Measurements from ENCODE around the gene DNLZ. TPM values are rescaled to one million over a fixed set of nuclear protein-coding genes. Genes with fewer than 3 reads are reported as not detected.
"Not testable (repeated sequence)": the region's sequence is repeated elsewhere in the genome, so short reads cannot be mapped to it uniquely, and the experiment has no call there.

Gene DNLZ
- total RNA-seq, 1 donor from 2014 or later = 19.9 TPM

GRCh38 chr9:136355616-136356557, 7.7 kb downstream of the DNLZ start:
- no peaks in the 10 kb centered on the region for H3K27me3 Mint-ChIP-seq (ENCODE audit: low read depth)
- TF ChIP-seq CTCF (IDR thresholded peaks at IDR 0.05) = no peak
- no peaks in the 10 kb centered on the region for H3K36me3 Mint-ChIP-seq (ENCODE audit: low read depth)
- no peak overlapping the region for H3K4me3 Mint-ChIP-seq (ENCODE audit: unreplicated experiment)
- no peak overlapping the region for H3K27ac Mint-ChIP-seq (ENCODE audit: unreplicated experiment)
- DNase-seq (ENCODE audit: low spot score) = no peak
- H3K9me3 Mint-ChIP-seq (ENCODE audit: low read depth) = no peaks in the 10 kb centered on the region
- H3K4me1 Mint-ChIP-seq (ENCODE audit: low read depth) = peaks cover 11% of the 10 kb centered on the region

GRCh38 chr9:136354592-136355085, 8.9 kb downstream of the DNLZ start:
- peaks cover 11% of the 10 kb centered on the region for H3K4me1 Mint-ChIP-seq (ENCODE audit: low read depth)
- no peaks in the 10 kb centered on the region for H3K36me3 Mint-ChIP-seq (ENCODE audit: low read depth)
- DNase-seq (ENCODE audit: low spot score) = no peak
- no peak overlapping the region for H3K4me3 Mint-ChIP-seq (ENCODE audit: unreplicated experiment)
- no peaks in the 10 kb centered on the region for H3K9me3 Mint-ChIP-seq (ENCODE audit: low read depth)
- H3K27ac Mint-ChIP-seq (ENCODE audit: unreplicated experiment) = peak overlapping the region; percentile 75
- no peak for TF ChIP-seq CTCF (IDR thresholded peaks at IDR 0.05)
- H3K27me3 Mint-ChIP-seq (ENCODE audit: low read depth) = no peaks in the 10 kb centered on the region

GRCh38 chr9:136353757-136354488, 9.6 kb downstream of the DNLZ start:
- TF ChIP-seq CTCF (IDR thresholded peaks at IDR 0.05) = no peak
- Mint-ChIP-seq H3K4me3 (ENCODE audit: unreplicated experiment) (no peak overlapping the region), H3K36me3 (ENCODE audit: low read depth) (no peaks in the 10 kb centered on the region), H3K4me1 (ENCODE audit: low read depth) (peaks cover 11% of the 10 kb centered on the region), H3K27ac (ENCODE audit: unreplicated experiment) (peak overlapping the region; percentile 75), H3K27me3 (ENCODE audit: low read depth) (no peaks in the 10 kb centered on the region), H3K9me3 (ENCODE audit: low read depth) (no peaks in the 10 kb centered on the region)
- no peak for DNase-seq (ENCODE audit: low spot score)

- DNase-seq (ENCODE audit: low spot score) = no peak
- no peak overlapping the region for H3K27ac Mint-ChIP-seq (ENCODE audit: unreplicated experiment)
- no peak overlapping the region for H3K4me3 Mint-ChIP-seq (ENCODE audit: unreplicated experiment)
- peaks cover 11% of the 10 kb centered on the region for H3K4me1 Mint-ChIP-seq (ENCODE audit: low read depth)
- TF ChIP-seq CTCF (IDR thresholded peaks at IDR 0.05) = no peak
- no peaks in the 10 kb centered on the region for H3K36me3 Mint-ChIP-seq (ENCODE audit: low read depth)
- H3K9me3 Mint-ChIP-seq (ENCODE audit: low read depth) = no peaks in the 10 kb centered on the region
- H3K27me3 Mint-ChIP-seq (ENCODE audit: low read depth) = no peaks in the 10 kb centered on the region
Measured at GRCh38 chr9:136353088-136353487, 10.5 kb downstream of the DNLZ start.

DNA sequence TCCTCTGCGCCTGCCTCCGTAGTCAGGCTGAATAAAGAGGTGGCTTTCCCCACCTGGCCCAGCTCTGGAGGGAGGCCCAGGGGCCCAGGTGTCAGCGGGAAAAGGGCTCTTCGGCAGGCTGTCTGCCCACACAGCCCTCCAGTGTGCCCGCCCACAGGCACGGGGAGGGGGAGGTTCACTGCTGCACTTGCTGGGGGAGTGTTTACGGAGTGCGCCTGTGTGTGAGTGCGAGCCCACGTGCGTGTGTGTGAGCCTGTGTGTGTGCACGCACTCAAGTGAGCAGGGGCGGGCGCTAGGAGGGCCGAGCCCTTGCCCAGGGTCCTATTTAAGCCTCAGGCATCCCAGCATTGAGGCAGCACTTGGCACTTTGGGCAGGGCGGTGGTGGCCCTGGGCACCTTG, 10.9 kb downstream of the DNLZ start:
- Mint-ChIP-seq H3K9me3 (ENCODE audit: low read depth) (no peaks in the 10 kb centered on the region), H3K36me3 (ENCODE audit: low read depth) (no peaks in the 10 kb centered on the region), H3K27ac (ENCODE audit: unreplicated experiment) (no peak overlapping the region), H3K27me3 (ENCODE audit: low read depth) (no peaks in the 10 kb centered on the region), H3K4me1 (ENCODE audit: low read depth) (peaks cover 11% of the 10 kb centered on the region), H3K4me3 (ENCODE audit: unreplicated experiment) (no peak overlapping the region)
- DNase-seq (ENCODE audit: low spot score) = no peak
- no peak for TF ChIP-seq CTCF (IDR thresholded peaks at IDR 0.05)

- H3K27ac Mint-ChIP-seq (ENCODE audit: unreplicated experiment); DNase-seq (ENCODE audit: low spot score); H3K4me3 Mint-ChIP-seq (ENCODE audit: unreplicated experiment); H3K9me3 Mint-ChIP-seq (ENCODE audit: low read depth); H3K36me3 Mint-ChIP-seq (ENCODE audit: low read depth); H3K27me3 Mint-ChIP-seq (ENCODE audit: low read depth): not testable (repeated sequence)
- H3K4me1 Mint-ChIP-seq (ENCODE audit: low read depth) = peaks cover 11% of the 10 kb centered on the region
Measured at GRCh38 chr9:136351868-136352267, 11.7 kb downstream of the DNLZ start.
